Stimulated activated CD4-positive, alpha-beta T cell treated with anti-CD3 and anti-CD28 coated beads, TNF-alpha, amount 100 ng/mL, for 4 hours (primary cell): ENCODE measurements around the gene PCLAF.
"Not testable (repeated sequence)": the region's sequence is repeated elsewhere in the genome, so short reads cannot be mapped to it uniquely, and the experiment has no call there.

Source experiments
- DNase-seq, 3 experiments: peaks; one replicate each; pipeline ENCODE4 v3.0.0-alpha.2; 2020; ENCODE audit warnings: low read depth in 3 of 3

Gene PCLAF, protein sequence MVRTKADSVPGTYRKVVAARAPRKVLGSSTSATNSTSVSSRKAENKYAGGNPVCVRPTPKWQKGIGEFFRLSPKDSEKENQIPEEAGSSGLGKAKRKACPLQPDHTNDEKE

GRCh38 chr15:64381000-64381751 is at the start of gene PCLAF:
Gene PCLAF (minus strand): TSS chr15:64381441. CDS start chr15:64381371, 70 bp downstream.
- peak; percentile 73 to 79 (median 77) for DNase-seq

DNA sequence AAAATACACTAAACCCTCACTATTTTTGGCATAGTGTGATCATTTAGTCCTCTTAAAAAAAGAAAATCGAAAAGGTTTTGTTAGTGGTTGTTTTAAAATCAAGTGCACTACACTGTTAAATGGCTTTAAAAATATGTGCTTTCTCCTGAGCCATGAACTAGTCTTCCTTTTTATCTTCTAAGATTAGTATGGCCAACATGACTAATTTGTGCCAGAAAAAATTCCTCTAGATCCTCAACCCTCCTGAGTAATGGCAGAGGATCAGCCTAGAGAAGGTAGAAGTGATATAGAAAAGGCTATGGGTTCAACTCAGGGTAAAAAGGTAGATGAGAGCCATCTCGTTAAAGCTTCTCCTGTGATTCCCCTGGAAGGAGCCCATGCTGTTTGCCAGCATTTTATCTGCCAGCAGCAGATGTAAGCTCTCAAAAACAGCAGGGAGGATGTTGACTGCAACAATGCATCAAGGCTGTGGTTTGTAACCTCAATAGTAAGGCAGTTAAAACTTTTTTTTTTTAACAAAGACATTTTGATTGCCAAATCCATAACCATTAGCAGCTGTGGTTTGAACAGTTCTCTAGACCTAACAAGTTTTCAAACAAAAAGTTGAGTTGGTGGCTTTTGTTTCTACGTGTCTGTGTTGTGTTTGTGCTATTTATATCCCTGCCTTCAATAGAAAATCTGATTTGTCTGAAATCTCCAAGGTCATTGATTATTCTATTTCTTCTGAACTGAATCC is 48.9 kb upstream of the PCLAF start:
- peak in 1 of 3 experiments; percentile 17 for DNase-seq

DNA sequence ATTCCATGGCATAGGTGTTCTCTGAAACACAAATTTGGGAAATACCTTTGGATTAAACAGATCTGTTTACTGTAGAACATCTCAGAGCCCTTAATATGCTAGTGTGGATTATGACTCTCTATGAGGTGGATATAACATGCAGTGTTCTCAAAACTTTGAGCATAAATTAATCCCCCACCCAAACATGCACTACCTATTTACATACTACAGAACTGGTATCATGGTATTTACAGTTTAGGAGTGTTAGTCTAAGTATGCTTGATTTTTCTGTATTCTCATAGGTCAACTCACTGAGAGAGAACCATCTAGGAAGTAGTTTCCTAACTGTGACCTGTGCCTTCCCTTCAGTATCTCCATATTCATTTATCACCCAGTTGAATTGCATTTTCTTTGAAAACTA is 48.2 kb upstream of the PCLAF start:
- no peak for DNase-seq

DNA sequence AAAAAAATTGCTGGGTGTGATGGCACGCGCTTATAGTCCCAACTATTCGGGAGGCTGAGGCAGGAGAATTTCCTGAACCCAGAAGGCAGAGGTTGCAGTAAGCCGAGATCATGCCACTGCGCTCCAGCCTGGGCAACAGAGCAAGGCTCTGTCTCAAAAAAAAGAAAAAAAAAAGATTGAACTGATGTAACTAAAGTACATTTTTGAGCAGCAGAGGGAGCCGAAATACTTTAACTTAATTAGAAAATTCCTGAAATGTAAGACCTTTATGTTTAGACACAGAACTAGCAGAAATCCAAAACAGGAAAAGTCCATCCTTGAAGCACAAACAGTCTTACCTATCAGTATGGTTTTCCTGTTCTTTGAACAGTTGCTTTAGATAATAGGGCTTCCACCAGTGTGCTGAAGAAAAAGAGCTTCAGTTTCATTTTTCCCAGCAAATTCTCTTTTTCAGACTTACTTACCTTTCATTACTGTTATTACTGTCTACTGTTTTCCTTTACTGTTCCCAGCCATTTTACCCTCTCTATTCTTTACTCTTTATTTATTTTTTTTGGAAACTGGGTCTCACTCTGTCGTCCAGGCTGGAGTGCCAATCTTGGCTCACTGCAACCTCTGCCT is 45.7 kb upstream of the PCLAF start:
- DNase-seq, result no peak

- no peak for DNase-seq
These were observed 44.0 kb upstream of the PCLAF start for GRCh38 chr15:64425221-64425620.

DNA sequence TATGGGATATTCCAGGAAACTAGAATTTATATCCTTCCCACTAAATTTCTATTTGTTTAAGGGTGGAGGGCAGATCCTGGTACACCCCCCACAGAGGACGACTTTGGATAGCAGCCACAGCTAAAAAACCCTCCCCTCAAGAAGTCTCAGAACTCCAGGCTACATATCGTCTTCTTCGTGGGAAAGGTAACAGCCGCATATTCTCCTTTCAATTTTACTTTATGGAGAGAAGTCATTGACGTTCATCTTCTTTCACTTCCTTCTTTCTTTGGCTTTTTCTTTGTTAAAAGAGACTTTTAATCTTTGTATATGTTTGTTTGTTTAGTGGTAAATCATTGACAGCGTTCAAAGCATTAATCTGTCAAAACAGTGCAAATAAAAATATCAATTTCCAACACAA is 42.7 kb upstream of the PCLAF start:
- DNase-seq, result no peak

GRCh38 chr15:64422697-64423096 is 41.5 kb upstream of the PCLAF start:
- no peak for DNase-seq

GRCh38 chr15:64412216-64412615 is 31.0 kb upstream of the PCLAF start:
- DNase-seq, result no peak

DNA sequence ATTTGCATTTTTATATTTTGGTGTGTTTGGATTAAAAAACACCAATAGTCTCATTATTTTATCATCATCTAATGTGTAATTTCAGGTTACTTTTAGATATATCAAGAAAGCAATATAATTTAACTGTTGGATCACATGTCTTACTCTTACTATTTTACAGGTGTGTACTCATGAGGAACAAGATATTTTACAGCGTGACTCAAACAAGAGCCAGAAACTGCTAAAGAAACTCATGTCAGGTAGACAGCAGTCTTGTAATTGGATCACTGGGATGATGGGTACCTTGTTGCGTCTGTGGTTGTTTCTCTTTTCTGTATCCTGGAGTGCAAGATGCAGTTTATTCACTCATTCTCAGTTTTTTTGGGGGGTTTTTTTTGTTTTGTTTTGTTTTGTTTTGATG is 19.3 kb upstream of the PCLAF start:
- no peak for DNase-seq

DNA sequence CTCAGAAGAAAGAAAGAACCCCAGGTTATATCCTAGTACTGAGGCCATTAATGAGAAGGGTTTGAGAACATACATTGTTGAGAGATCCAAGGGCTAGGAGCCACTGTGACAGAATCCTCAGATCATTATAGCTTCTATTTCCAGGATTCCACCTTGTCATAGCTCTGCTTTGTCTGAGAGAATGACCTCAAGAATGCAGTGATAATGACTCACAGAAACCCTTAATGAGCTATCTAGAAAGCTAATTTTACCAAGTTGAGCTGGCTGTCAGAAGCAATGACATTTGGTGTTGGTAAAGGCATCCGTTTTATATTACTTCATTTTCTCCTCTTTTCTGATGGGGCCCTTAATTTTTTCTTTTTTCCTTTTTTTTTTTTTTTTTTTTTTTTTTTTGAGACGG is 17.3 kb upstream of the PCLAF start:
- DNase-seq, result no peak

GRCh38 chr15:64396789-64397188 is 15.5 kb upstream of the PCLAF start:
- no peak for DNase-seq

DNA sequence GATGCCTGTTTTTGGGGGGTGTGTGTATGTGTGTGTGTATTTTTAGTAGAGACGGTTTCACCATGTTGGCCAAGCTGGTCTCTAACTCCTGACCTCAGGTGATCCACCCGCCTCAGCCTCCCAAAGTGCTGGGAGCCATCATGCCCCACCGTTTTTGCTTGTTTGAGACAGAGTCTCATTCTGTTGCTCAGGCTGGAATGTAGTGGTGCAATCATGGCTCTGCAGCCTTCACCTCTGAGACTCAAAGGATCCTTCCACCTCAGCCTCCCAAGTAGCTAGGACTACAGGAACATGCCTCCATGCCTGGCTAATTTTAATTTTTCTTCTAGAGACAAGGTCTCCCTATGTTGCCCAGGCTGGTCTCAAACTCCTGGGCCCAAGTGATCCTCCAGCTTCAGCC is 11.2 kb upstream of the PCLAF start:
- DNase-seq, result not testable (repeated sequence)

- DNase-seq, result no peak
These were observed 7.8 kb upstream of the PCLAF start for GRCh38 chr15:64389036-64389435.

DNA sequence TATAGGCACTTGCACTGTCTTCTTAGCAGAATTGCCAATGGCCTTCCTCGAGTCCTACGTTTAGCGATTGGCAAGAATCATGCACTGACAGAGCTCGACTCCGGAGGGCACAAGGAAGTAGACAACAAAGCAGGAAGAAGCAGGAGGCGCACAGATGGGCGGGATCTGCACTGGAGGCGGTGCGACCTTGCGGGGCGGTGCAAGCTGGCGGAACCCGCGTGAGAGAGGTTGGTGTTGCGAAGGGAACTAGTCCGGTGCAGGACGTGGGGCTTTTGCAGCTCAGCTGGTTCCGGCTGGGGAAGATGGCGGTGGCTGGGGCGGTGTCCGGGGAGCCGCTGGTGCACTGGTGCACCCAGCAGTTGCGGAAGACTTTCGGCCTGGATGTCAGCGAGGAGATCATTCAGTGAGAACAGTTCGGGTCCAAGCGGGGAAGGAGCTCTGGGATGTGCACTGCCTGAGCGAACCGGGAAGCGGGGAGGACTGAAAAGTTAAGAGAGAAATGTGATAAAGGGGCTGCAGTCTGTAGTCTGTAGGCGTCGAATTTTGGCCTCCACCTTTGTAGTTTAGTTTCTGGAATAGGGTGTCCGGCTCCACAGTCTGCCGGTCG is 6.4 kb upstream of the PCLAF start, which contains the start of gene TRIP4:
Gene TRIP4, plus strand, starts transcription at position 275 of the 607 bp plus-strand sequence. Its CDS starts 28 bp downstream, at position 303.
- peak; percentile 85 to 92 (median 92) for DNase-seq

DNA sequence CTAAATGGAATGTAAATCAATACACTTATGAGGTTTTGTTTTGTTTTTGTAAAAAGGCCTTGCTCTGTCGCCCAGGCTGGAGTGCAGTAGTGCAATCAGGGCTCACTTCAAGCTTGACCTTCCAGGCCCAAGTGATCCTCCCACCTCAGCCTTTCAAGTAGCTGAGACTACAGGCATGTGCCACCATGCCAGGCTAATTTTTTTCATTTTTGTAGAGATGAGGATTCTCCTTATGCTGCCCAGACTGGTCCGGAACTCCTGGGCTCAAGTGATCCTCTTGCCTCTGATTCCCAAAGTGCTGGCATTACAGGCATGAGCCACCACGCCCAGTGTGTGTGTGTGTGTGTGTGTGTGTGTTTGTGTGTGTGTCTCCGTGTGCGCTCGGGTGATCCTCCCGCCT is 5.0 kb upstream of the PCLAF start:
- no peak for DNase-seq

GRCh38 chr15:64383760-64384159 is 2.5 kb upstream of the PCLAF start:
- no peak for DNase-seq

DNA sequence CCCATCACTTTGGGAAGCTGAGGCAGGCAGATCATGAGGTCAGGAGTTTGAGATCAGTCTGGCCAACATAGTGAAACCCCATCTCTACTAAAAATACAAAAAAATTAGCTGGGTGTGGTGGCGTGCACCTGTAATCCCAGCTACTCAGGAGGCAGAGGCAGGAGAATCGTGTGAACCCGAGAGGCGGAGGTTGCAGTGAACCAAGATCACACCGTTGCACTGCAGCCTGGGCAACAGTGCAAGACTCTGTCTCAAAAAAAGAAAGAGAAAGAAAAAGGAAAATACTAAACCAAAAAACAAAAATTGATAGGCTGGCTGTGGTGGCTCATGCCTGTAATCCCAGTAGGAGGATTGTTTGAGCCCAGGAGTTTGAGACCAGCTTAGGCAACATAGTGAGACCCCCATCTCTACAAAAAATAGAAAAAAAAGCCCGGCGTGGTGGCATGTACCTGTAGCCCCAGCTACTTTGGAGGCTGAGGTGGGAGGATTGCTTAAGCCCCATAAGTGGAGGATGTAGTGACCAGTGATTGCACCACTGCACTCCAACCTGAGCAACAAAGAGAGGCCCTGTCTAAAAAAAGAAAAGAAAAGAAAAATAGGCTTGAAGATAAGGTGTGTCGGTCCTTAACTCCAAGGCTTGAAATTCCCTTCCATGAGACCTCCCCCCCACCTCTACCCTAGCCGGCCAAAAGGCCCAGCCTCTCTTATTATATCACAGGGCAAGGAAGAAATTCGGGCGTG is 941 bp downstream of the PCLAF start:
- DNase-seq, result not testable (repeated sequence)

DNA sequence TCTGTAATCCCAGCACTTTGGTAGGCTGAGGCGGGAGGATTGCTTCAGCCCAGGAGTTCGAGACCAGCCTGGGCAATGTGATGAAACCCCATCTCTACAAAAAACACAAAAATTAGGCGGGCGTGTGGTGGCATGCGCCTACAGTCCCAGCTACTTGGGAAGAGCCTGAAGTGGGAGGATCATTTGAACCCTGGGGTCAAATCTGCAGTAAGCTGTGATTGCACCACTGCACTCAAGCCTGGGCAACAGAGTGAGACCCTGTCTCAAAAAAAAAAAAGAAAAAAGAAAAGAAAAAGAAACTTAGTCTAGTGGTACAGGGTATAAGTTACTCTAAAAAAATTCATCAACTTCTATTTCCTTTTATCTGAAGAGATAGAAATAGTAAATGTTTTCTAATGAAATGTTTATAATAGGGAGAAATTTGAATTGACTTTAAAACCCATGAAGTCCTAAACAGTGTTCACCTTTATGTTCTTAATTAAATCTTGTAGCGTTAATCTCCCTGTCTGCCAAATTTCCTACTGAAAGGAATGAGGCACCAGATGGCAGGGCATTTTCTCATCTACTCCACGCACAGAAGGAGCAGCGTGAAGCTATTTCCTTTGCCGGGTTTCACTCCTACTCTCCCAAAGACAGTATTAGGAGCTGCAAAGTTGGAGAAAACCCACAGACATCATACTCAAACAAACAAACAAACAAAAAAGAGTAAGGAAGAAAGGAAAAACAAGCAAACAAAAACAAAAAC is 1.9 kb downstream of the PCLAF start:
- no peak for DNase-seq

GRCh38 chr15:64373360-64373759 is 7.9 kb downstream of the PCLAF start:
- no peak for DNase-seq

DNA sequence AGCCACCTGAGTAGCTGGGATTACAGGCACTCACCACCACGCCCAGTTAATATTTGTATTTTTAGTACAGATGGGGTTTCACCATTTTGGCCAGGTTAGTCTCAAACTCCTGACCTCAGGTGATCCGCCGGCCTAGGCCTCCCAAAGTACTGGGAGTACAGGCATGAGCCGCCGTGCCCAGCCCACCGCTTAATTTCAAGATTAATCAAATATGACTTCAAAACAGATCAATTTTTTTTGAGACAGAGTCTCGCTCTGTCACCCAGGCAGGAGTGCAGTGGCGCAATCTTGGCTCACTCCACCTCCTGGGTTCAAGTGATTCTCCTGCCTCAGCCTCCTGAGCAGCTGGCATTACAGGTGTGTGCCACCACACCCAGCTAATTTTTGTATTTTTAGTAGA is 9.9 kb downstream of the PCLAF start:
- DNase-seq, result not testable (repeated sequence)
